ENCODE data around the gene HIF1AN.
"Not testable (repeated sequence)": the region's sequence is repeated elsewhere in the genome, so short reads cannot be mapped to it uniquely, and the experiment has no call there.

Gene HIF1AN

GRCh38 chr10:100567249-100567648, 31.5 kb downstream of the HIF1AN start:
- no peak for DNase-seq (ENCODE audit: low read depth)

- DNase-seq (ENCODE audit: low read depth) = no peak
Observed at GRCh38 chr10:100567826-100568225, 32.1 kb downstream of the HIF1AN start.

GRCh38 chr10:100568912-100569311, 33.2 kb downstream of the HIF1AN start:
- no peak for DNase-seq (ENCODE audit: low read depth)

DNA sequence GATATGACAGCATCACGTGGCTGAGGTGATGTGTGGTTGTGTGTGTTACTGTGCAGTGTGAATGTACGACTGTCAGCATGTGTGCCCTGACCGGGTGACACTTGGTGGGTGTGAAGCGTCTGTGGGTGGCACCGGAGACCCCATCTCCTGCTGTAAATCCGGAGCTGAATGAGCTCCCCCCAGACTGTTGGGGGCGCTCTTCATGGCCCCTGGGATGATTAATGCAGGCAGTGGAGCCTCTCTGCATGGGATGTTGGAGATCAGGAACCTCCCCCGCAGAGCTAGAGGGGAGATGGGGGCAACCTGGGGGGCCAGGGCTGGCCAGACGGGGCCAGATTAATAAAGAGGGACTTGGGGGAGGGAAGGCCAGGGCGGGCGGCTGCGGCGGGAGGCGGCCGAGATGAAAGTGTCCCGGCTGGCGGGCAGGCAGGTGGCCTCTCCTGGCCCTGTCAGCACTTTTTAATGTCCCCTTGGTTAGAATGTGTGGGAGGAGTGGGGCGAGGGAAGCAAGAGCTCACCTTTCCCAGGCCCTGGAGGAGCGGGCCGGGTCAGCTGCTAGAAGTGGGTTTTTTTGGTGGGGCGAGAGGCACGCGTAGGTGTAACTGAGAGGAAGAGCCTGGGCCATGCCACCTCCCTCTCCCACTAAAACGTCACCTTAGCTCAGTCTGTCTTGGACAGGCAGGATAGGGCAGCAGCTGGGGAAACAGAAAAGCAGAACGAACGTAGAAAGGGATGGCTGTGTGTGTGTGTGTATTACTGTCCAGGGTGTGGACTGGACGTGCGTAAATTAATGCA, 34.1 kb downstream of the HIF1AN start:
- no peak for DNase-seq (ENCODE audit: low read depth)

DNA sequence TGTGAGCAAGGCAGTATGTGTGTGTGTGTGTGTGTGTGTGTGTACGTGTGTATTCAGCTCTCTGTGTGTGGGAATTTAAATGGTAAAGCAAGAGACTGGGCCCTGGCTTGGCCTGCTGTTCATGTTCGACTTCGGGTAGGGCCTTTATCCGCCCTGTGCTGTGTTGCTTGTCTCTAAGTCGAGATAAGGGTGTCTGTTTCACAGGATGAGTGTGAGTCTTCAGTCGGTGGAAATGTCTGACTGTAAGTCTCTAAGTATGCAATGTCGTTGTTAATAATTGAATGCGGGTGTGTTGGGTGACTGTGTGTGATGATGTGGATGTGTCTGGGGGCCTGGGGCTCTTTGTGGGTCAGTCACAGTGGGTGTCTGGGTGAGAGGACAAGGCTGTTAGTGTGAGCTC, 34.8 kb downstream of the HIF1AN start:
- no peak for DNase-seq (ENCODE audit: low read depth)

GRCh38 chr10:100571084-100571856, 35.5 kb downstream of the HIF1AN start:
- no peak for DNase-seq (ENCODE audit: low read depth)

DNA sequence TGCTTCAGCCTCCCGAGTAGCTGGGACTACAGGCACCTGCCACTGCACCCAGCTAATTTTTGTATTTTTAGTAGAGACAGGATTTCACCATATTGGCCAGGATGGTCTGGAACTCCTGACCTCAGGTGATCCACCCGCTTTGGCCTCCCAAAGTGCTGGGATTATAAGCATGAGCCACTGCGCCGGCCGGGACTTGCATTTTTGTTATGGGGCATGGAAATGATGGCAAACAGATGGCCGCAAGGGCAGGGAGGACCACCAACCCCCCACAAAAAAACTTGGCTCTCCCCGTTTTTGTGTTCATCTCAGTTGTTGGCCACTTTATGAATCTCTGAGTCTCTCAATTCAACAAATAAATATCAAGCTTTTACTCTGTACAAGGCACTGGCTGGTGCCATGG, 39.4 kb downstream of the HIF1AN start:
- DNase-seq (ENCODE audit: low read depth) = not testable (repeated sequence)

- no peak for DNase-seq (ENCODE audit: low read depth)
Observed at GRCh38 chr10:100575585-100576281, 40.0 kb downstream of the HIF1AN start.

DNA sequence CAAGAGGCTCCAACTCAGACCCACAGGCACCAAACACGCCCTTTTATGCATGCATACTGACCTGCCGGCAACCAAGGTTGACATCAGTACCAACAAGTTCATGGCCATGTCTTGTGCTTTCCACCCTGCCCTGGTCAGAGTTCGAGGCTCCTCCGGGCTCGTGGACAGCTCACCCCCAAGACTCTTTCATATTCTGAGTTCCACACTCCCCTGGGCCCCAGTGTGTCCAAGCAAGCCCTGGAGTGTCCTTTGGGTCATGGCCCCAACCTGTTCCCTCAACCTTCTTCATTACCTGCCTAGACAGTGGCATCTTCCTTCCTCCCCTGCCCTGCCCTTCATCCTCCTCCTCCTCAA, 40.5 kb downstream of the HIF1AN start:
- no peak for DNase-seq (ENCODE audit: low read depth)

GRCh38 chr10:100579261-100580090, 43.7 kb downstream of the HIF1AN start:
- DNase-seq (ENCODE audit: low read depth) = peak; percentile 15

GRCh38 chr10:100586959-100587358, 51.2 kb downstream of the HIF1AN start:
- no peak for DNase-seq (ENCODE audit: low read depth)

DNA sequence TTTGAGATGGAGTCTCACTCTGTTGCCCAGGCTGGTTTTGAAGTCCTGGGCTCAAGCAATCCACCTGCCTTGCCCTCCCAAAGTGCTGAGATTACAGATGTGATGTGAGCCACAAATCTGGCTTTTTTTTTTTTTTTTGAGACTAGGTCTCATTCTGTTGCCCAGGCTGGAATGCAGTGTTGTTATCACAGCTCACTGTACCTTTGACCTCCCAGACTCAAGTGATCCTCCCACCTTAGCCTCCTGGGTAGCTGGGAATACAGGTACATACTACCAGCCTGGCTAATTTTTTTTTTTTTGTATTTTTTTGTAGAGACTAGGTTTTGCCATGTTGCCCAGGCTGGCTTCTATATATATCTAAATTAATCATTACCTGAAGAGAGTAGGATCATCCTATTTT, 62.4 kb downstream of the HIF1AN start:
- no peak for DNase-seq (ENCODE audit: low read depth)

DNA sequence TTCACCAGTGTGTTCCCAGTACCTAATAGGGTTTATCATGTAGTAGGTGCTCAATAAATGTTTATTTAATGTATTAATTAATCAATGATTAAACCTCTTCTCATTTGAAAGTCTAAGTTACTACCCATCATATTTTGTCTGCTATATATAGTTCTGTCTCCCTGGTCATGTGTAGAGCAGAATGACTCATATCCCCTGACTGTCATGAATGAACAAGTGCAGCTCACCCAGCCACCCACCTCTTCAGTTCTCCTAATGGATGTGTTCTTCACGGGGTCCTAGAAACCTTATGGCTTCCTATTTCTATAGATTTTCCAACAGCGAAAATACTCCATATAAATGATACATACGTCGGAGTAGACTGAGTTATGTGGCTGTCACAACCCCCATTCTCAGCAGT, 64.5 kb downstream of the HIF1AN start:
- peak; percentile 36 for DNase-seq (ENCODE audit: low read depth)

DNA sequence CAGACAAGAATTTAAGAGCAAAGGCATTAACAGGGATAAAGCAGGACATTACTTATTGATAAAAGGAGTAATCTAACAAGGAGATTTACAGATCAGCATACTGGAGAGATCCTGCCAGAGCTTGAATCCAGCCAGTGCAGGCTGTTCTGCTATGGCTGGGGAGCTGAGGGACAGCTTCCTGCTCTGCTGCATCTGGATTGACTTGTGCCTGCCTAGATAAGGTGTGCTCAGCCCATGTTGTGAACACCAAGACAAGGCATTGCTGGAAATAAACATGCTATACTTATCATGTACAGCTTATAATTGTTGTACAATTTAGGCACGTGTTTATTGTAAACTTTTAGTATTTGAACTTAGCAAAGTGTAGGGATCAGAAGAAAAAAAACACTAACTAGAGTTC, 71.7 kb downstream of the HIF1AN start:
- no peak for DNase-seq (ENCODE audit: low read depth)

All from ELR (cell line).